GM19455 (cell line): ENCODE data around the gene GRK2.
"Not testable (repeated sequence)": the region's sequence is repeated elsewhere in the genome, so short reads cannot be mapped to it uniquely, and the experiment has no call there.

ENCODE experiments used
- ATAC-seq: cut with Tn5 transposase; IDR thresholded peaks from one replicate; pipeline ENCODE4 v1.9.1; 2021; ENCODE audit not compliant: unreplicated experiment

Gene GRK2

DNA sequence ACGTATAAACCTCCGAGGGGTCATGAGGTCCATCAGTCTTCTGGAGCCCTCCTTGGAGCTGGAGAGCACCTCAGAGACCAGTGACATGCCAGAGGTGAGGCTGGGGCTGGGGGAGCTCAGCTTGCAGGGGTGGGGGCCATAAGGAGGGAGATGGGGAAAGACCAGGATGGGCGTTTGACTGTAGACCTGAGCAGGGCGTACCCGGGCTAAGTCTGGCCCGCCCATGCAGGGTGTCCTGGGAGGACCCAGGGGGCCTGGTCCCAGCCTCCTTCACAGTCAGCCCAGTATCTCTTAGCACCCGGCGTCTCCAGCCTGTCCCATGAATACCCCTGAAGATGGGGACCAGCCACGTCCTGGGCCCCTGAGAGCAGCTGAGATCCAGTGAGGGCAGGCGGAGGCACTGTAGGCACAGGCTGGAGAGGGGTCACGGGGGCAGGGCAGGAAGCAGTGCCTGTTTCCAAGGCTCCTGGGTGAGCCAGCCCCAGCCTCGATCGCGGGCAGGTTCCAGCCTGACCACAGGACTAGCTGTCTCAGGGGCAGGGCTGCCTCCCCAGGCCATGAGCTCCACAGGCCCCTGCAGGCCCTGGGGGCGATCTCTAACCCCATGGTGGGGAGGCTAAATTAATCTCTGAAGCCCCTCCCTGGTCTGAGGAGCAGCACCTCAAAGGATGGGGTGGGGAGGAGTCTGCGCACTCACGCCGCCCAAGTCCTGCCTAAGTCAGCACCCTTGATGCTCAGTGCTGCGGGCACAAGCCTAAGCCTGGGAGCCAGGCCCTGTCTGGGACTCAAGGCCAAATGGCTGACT is 44.2 kb downstream of the GRK2 start:
- no peak for ATAC-seq

GRCh38 chr11:67311051-67311555 is 44.8 kb downstream of the GRK2 start:
- ATAC-seq = no peak

GRCh38 chr11:67311556-67312082 is 45.3 kb downstream of the GRK2 start:
- ATAC-seq = no peak

- no peak for ATAC-seq
These were observed 46.1 kb downstream of the GRK2 start for GRCh38 chr11:67312187-67313021.

- ATAC-seq = no peak
These were observed 47.0 kb downstream of the GRK2 start for GRCh38 chr11:67313125-67313890.

- ATAC-seq = no peak
These were observed 47.9 kb downstream of the GRK2 start for GRCh38 chr11:67314218-67314617.

DNA sequence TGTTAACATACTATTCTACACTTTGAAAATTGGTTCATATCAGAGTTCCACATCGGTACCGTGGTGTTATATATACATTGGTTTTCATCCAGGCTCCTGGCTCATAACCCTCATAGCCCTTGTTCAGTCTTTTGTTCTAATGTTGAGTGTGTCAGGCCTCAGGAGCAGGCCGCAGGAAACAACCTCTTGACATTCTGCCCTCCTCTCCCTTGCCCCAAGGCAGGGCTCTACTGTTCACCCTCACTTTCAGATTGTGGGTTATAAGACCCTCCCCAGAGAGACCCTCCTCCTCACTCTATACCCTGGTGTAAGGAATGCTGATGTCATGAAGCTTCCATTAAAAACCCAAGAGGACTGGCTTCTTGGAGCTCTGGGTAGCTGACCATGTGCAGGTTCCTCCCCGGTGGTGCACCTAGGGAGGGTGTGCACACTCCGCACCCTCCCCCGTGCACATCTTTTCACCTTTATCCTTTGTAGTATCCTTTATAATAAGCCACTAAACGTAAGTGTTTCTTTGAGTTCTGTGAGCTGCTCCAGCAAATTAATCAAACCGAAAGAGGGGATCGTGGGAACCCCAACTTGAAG is 49.1 kb downstream of the GRK2 start:
- no peak for ATAC-seq

GRCh38 chr11:67316882-67317204 is 50.6 kb downstream of the GRK2 start:
- no peak for ATAC-seq

DNA sequence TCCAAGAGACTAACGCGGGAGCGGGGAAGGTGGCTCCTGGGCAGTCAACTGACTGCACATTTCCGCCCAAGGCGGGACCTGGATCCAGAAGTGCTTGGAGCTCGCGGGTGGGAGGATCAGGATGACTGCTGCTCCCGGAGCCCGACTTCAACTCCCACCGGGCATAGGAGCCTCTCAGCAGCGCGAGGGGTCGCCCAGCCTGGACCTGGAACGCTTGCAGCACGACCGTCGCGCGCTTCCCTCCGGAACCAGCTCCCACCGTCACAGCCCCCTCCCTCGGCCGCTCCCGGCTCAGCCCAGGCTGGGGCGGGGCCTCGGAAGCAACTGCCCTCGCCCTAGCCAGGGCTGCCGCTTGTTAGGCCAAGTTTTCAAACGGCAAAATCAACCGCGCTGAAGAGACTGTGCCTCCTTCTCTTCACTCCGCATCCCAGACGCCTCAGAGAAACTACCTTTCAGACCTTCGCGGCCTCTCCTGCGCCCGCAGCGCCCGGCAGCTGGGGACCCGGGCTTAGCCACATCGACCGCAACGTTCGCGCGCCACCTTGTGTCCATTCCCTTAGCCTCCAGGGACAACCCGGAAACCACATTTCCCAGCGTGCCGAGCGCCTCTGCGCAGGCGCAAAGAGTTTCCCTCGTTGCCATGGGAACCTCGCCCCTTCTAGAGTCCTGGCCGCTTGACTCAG is 51.1 kb downstream of the GRK2 start:
- ATAC-seq = peak; percentile 76

DNA sequence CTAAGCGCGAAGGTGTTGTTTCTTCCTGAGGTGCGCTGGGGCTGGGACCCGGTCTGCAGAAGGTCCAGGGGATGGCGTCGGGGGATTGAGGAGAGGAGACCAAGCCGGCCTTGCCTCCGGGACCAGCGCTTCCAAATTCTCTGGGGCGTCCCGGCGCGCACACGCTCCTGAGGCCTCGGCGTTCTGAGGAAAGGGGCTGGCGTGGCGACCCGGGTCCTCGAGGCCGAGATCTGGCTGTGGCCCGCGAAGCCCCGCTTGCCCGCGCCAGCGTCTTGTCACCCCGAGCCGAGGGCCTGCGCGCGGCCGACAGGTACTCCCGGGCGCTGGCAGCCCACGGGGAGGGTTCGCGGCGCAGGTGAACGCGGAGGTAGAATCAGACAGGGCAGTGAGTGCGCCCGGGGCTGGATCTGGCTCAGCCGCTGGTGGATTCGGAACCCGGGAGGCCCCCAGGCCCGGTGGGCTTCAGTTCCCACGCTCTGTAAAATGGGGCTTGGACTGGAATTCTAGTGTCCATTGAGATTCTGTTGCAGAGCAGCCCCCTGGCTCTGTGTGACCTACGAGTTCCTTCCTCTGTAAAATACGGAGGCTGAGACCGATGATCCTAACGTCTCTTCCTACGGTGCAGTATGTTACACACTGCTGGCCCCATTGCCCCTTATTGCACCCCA is 51.7 kb downstream of the GRK2 start:
- peak; percentile 14 for ATAC-seq

- not testable (repeated sequence) for ATAC-seq
These were observed 52.6 kb downstream of the GRK2 start for GRCh38 chr11:67318876-67319275.

GRCh38 chr11:67320011-67320410 is 53.7 kb downstream of the GRK2 start:
- no peak for ATAC-seq

GRCh38 chr11:67320691-67321090 is 54.4 kb downstream of the GRK2 start:
- no peak for ATAC-seq

GRCh38 chr11:67321313-67321871 is 55.1 kb downstream of the GRK2 start:
- ATAC-seq = no peak

GRCh38 chr11:67322049-67322448 is 55.8 kb downstream of the GRK2 start:
- no peak for ATAC-seq

GRCh38 chr11:67323526-67323925 is 57.3 kb downstream of the GRK2 start:
- no peak for ATAC-seq

- ATAC-seq = no peak
These were observed 65.9 kb downstream of the GRK2 start for GRCh38 chr11:67332081-67332691.
